Lower lobe of right lung (tissue), 2 donors: ENCODE data around the gene PALLD. TPM values are rescaled to one million over a fixed set of nuclear protein-coding genes. Genes with fewer than 3 reads are reported as not detected.
A peak's percentile ranks its signal among the peaks of the same experiment; 100 is the strongest.

Source experiments
- ATAC-seq, 2 donors: fragments of 200-7000 bp; cut with Tn5 transposase; one replicate each; pipeline ENCODE4 v1.9.1; 2020 to 2022; ENCODE audit warnings: mild to moderate bottlenecking in 2 of 2, moderate library complexity in 2 of 2
- DNase-seq: peaks from one replicate; pipeline ENCODE4 v3.0.0-alpha.2; 2020
- H3K27ac ChIP-seq: fragments of 200-600 bp; one replicate; pipeline ENCODE4 v1.8.0; 2022
- H3K27me3 ChIP-seq: fragments of 200-600 bp; one replicate; pipeline ENCODE4 v1.8.0; 2022; ENCODE audit warnings: low read depth
- H3K36me3 ChIP-seq: fragments of 200-600 bp; one replicate; pipeline ENCODE4 v1.8.0; 2022; ENCODE audit warnings: mild to moderate bottlenecking
- H3K4me1 ChIP-seq: fragments of 200-600 bp; one replicate; pipeline ENCODE4 v1.8.0; 2022
- H3K4me3 ChIP-seq: fragments of 200-600 bp; one replicate; pipeline ENCODE4 v1.8.0; 2022; ENCODE audit warnings: mild to moderate bottlenecking
- H3K9me3 ChIP-seq: fragments of 200-600 bp; one replicate; pipeline ENCODE4 v1.8.0; 2022
- CTCF ChIP-seq: fragments of 200-600 bp; IDR thresholded peaks from one replicate; pipeline ENCODE4 v1.8.0; 2022; ENCODE audit warnings: antibody characterized with exemption, mild to moderate bottlenecking
- intact Hi-C: fragments of 100-400 bp; cut with DNase I; formaldehyde crosslinking; loops from one replicate; pipeline ENCODE4 v1.11.0; 2022
- total RNA-seq: library from RNA; stranded (reverse); fragmentation: NEBNext Ultra II Directional; extraction: Animal tissue kit (Norgen Biotek cat#: 25700); gene quantifications from one replicate; pipeline ENCODE4 v1.2.1, GENCODE V29; 2021
- donor health status: DM: no; HTN: yes; CAD: no; lungs with severe emphysema.

PALLD gene
- total RNA-seq, 1 donor from 2014 or later: 91.9 TPM

- no peaks in the 10 kb centered on the region for H3K9me3 ChIP-seq
- H3K27me3 ChIP-seq: no peaks in the 10 kb centered on the region
- H3K36me3 ChIP-seq: no peaks in the 10 kb centered on the region
- peak overlapping the region; percentile 44 for H3K27ac ChIP-seq
- no peak overlapping the region for H3K4me3 ChIP-seq
- no peak for TF ChIP-seq CTCF
- intact Hi-C loops: no loop called here
- DNase-seq: no peak
- H3K4me1 ChIP-seq: peaks cover 27% of the 10 kb centered on the region
- peak; percentile 32 to 57 for ATAC-seq
Measured at GRCh38 chr4:168844353-168845049, 347.6 kb downstream of the PALLD start.

GRCh38 chr4:168845897-168846296 lies 349.0 kb downstream of the PALLD start:
- intact Hi-C loops: no loop called here
- H3K4me1 ChIP-seq: peaks cover 39% of the 10 kb centered on the region
- H3K36me3 ChIP-seq: no peaks in the 10 kb centered on the region
- no peaks in the 10 kb centered on the region for H3K9me3 ChIP-seq
- no peaks in the 10 kb centered on the region for H3K27me3 ChIP-seq
- no peak overlapping the region for H3K4me3 ChIP-seq
- no peak for TF ChIP-seq CTCF
- no peak for DNase-seq
- no peak for ATAC-seq
- H3K27ac ChIP-seq: no peak overlapping the region

- H3K27me3 ChIP-seq: no peaks in the 10 kb centered on the region
- ATAC-seq (no peak), DNase-seq (no peak)
- H3K4me3 ChIP-seq: no peak overlapping the region
- no peak overlapping the region for H3K27ac ChIP-seq
- no peaks in the 10 kb centered on the region for H3K9me3 ChIP-seq
- TF ChIP-seq CTCF: no peak
- no peaks in the 10 kb centered on the region for H3K36me3 ChIP-seq
- intact Hi-C loops: no loop called here
- H3K4me1 ChIP-seq: peaks cover 38% of the 10 kb centered on the region
Measured at GRCh38 chr4:168846414-168846813, 349.6 kb downstream of the PALLD start.

GRCh38 chr4:168847771-168848502 lies 351.1 kb downstream of the PALLD start:
- H3K27ac ChIP-seq: peak overlapping the region; percentile 43
- peaks cover 38% of the 10 kb centered on the region for H3K4me1 ChIP-seq
- no peaks in the 10 kb centered on the region for H3K36me3 ChIP-seq
- ATAC-seq: peak; percentile 65 to 70
- intact Hi-C loops: no loop called here
- peak overlapping the region; percentile 27 for H3K4me3 ChIP-seq
- TF ChIP-seq CTCF: no peak
- no peaks in the 10 kb centered on the region for H3K27me3 ChIP-seq
- H3K9me3 ChIP-seq: no peaks in the 10 kb centered on the region
- DNase-seq: no peak

- H3K4me3 ChIP-seq: peak overlapping the region; percentile 4
- DNase-seq (no peak), ATAC-seq (peak in 1 of 2 donors; percentile 33)
- no peaks in the 10 kb centered on the region for H3K9me3 ChIP-seq
- H3K27ac ChIP-seq: peak overlapping the region; percentile 19
- H3K4me1 ChIP-seq: peaks cover 50% of the 10 kb centered on the region
- H3K27me3 ChIP-seq: no peaks in the 10 kb centered on the region
- intact Hi-C loops: no loop called here
- TF ChIP-seq CTCF: no peak
- H3K36me3 ChIP-seq: no peaks in the 10 kb centered on the region
Measured at GRCh38 chr4:168849030-168849675, 352.3 kb downstream of the PALLD start.
